Tibial nerve (tissue), 3 donors: Measurements from ENCODE around the gene CD2AP.

ENCODE experiments used
- POLR2A ChIP-seq, 2 donors: fragments of 450-650 bp; IDR thresholded peaks; one replicate each; pipeline ENCODE4 v1.6.1; 2017; ENCODE audit warnings: antibody characterized with exemption in 2 of 2, mild to moderate bottlenecking in 2 of 2, moderate library complexity in 2 of 2
- TF ChIP-seq, protein P1 (sequence below), 5 experiments: fragments of 200-600 bp in 3 of 5; fragments of 450-650 bp in 2 of 5; sonication (generic) in 3 of 5; IDR thresholded peaks; one replicate each; pipeline ENCODE4 v1.5.1; 2016 to 2019; ENCODE audit warnings: antibody characterized with exemption in 5 of 5, mild to moderate bottlenecking in 3 of 5, moderate library complexity in 2 of 5

DNA sequence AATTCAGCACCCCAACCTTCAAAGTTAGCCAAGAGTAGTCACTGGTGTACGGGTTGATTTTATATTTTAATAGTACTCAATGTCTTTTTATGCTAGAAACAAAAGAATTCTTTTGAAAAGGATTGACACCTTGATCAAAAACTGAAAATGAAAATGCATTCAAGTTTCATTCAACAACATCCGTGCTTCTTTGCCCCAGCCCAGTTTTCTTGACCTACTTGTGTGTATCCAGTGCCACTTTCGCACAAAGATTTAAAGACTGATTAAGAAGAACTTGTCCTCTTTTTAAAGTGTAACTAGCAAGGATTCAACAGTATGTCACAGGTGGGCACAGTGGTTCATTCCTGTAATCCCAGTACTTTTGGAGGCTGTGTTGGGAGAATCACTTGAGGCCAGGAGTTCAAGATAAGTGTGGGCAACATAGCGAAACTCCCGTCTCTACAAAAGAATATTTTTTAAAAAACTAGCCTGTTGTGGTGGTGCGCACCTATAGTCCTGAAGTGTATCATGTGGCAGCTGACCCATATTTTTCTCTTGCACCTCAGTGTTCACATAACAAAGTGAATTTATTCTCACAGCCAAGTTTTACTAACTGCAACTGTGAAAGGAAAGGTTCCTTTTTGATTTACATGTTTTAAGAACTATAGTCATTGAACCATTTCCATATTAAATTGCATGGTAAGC, 22.7 kb upstream of the CD2AP start:
- TF ChIP-seq, protein P1, sequence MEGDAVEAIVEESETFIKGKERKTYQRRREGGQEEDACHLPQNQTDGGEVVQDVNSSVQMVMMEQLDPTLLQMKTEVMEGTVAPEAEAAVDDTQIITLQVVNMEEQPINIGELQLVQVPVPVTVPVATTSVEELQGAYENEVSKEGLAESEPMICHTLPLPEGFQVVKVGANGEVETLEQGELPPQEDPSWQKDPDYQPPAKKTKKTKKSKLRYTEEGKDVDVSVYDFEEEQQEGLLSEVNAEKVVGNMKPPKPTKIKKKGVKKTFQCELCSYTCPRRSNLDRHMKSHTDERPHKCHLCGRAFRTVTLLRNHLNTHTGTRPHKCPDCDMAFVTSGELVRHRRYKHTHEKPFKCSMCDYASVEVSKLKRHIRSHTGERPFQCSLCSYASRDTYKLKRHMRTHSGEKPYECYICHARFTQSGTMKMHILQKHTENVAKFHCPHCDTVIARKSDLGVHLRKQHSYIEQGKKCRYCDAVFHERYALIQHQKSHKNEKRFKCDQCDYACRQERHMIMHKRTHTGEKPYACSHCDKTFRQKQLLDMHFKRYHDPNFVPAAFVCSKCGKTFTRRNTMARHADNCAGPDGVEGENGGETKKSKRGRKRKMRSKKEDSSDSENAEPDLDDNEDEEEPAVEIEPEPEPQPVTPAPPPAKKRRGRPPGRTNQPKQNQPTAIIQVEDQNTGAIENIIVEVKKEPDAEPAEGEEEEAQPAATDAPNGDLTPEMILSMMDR (IDR thresholded peaks at IDR 0.05), result no peak
- TF ChIP-seq POLR2A (IDR thresholded peaks at IDR 0.05), result no peak
